Gastroesophageal sphincter (tissue), 4 donors: ENCODE measurements around the gene RIMS4. TPM values are rescaled to one million over a fixed set of nuclear protein-coding genes. Genes with fewer than 3 reads are reported as not detected.

ENCODE experiments used
- ATAC-seq: fragments of 150-250 bp; one replicate; pipeline ENCODE4 v1.9.1; 2016; ENCODE audit warnings: mild to moderate bottlenecking, moderate library complexity
- H3K27ac ChIP-seq, 4 donors: fragments of 200-600 bp; sonication (generic) in 3 of 4; 1 replicate in 3 of 4; 2 replicates in 1 of 4; pipeline ENCODE4 v1.5.1; 2016 to 2019
- H3K27me3 ChIP-seq: fragments of 200-600 bp; sonication (generic); one replicate; pipeline ENCODE4 v1.5.1; 2019
- H3K36me3 ChIP-seq, 2 donors: fragments of 200-600 bp; sonication (generic); one replicate each; pipeline ENCODE4 v1.5.1; 2019; ENCODE audit warnings: control low read depth in 1 of 2
- H3K4me1 ChIP-seq, 3 donors: fragments of 200-600 bp; sonication (generic); 1 replicate in 2 of 3; 2 replicates in 1 of 3; pipeline ENCODE4 v1.5.1; 2016 to 2019; ENCODE audit warnings: control low read depth in 2 of 3
- H3K4me3 ChIP-seq, 2 donors: fragments of 200-600 bp; sonication (generic); one replicate each; pipeline ENCODE4 v1.5.1; 2019; ENCODE audit warnings: mild to moderate bottlenecking in 1 of 2, moderate library complexity in 1 of 2
- H3K9me3 ChIP-seq, 3 donors: fragments of 200-600 bp; sonication (generic); one replicate each; pipeline ENCODE4 v1.5.1; 2017 to 2019; ENCODE audit warnings: control low read depth in 2 of 3
- CTCF ChIP-seq, 4 experiments: fragments of 200-600 bp in 2 of 4; fragments of 450-650 bp in 2 of 4; sonication (generic) in 1 of 4; IDR thresholded peaks; one replicate each; pipeline ENCODE4 v1.5.1; 2017 to 2019; ENCODE audit warnings: antibody characterized with exemption in 4 of 4, mild to moderate bottlenecking in 2 of 4, moderate library complexity in 2 of 4
- EP300 ChIP-seq: sonication (generic); formaldehyde crosslinking; IDR thresholded peaks from one replicate; pipeline ENCODE4 v1.6.1; 2017; ENCODE audit warnings: antibody characterized with exemption, mild to moderate bottlenecking
- POLR2A ChIP-seq, 2 donors: fragments of 450-650 bp; IDR thresholded peaks; one replicate each; pipeline ENCODE4 v1.6.1; 2017; ENCODE audit warnings: antibody characterized with exemption in 2 of 2, mild to moderate bottlenecking in 2 of 2, moderate library complexity in 1 of 2
- POLR2AphosphoS5 ChIP-seq: sonication (generic); formaldehyde crosslinking; IDR thresholded peaks from one replicate; pipeline ENCODE4 v1.6.1; 2017; ENCODE audit warnings: antibody characterized with exemption
- WGBS, 2 donors: methylation state at CpG; one replicate each; pipeline ENCODE4 v1.1.5; 2018; ENCODE audit warnings: low coverage in 1 of 2; 5-methylcytosine and 5-hydroxymethylcytosine counted together
- total RNA-seq, 4 donors: library from RNA; depleted of rRNA; stranded (reverse); fragments of >200 nt; gene quantifications; one replicate each; pipeline ENCODE4 v1.1.0, GENCODE V29; 2016

RIMS4 gene
- total RNA-seq, 4 donors from 2014 or later = 1.2 to 4.6 (median 2.4) TPM

- peaks cover 44% of the 10 kb centered on the region for H3K27me3 ChIP-seq
- peaks cover 0 to 10% (median 0%) of the 10 kb centered on the region in 3 donors for H3K4me1 ChIP-seq
- no peak overlapping the region for H3K27ac ChIP-seq
- WGBS, 2 donors = 96% methylated on average over 4 of the region's 4 CpGs
- H3K9me3 ChIP-seq = no peaks in the 10 kb centered on the region
- ATAC-seq = no peak
- H3K4me3 ChIP-seq = no peak overlapping the region
- no peaks in the 10 kb centered on the region for H3K36me3 ChIP-seq
- TF ChIP-seq EP300 = no peak
- no peak for TF ChIP-seq CTCF (IDR thresholded peaks at IDR 0.05)
- TF ChIP-seq POLR2AphosphoS5 = no peak
- no peak for TF ChIP-seq POLR2A (IDR thresholded peaks at IDR 0.05)
Measured at GRCh38 chr20:44802702-44803101, 7.6 kb downstream of the RIMS4 start.

- no peak overlapping the region for H3K27ac ChIP-seq
- peaks cover 0 to 2% (median 0%) of the 10 kb centered on the region in 3 donors for H3K4me1 ChIP-seq
- H3K4me3 ChIP-seq = no peak overlapping the region
- ATAC-seq = no peak
- peak in 1 of 4 experiments; percentile 23 for TF ChIP-seq CTCF (IDR thresholded peaks at IDR 0.05)
- TF ChIP-seq POLR2A (IDR thresholded peaks at IDR 0.05) = no peak
- no peaks in the 10 kb centered on the region for H3K9me3 ChIP-seq
- 67 to 92% methylated on average over 2 to 7 of the region's 8 CpGs for WGBS, 2 donors
- H3K36me3 ChIP-seq = no peaks in the 10 kb centered on the region
- peaks cover 32% of the 10 kb centered on the region for H3K27me3 ChIP-seq
Measured at GRCh38 chr20:44800391-44801046, 9.8 kb downstream of the RIMS4 start.

- H3K4me1 ChIP-seq = no peaks in the 10 kb centered on the region
- no peaks in the 10 kb centered on the region for H3K9me3 ChIP-seq
- no peak overlapping the region for H3K27ac ChIP-seq
- no peak for ATAC-seq
- WGBS, 2 donors = 57 to 60% methylated on average over 1 of the region's 5 CpGs
- TF ChIP-seq CTCF (IDR thresholded peaks at IDR 0.05) (no peak), EP300 (no peak), POLR2A (IDR thresholded peaks at IDR 0.05) (no peak), POLR2AphosphoS5 (no peak)
- no peaks in the 10 kb centered on the region for H3K36me3 ChIP-seq
- no peak overlapping the region for H3K4me3 ChIP-seq
- peaks cover 32% of the 10 kb centered on the region for H3K27me3 ChIP-seq
Measured at GRCh38 chr20:44799691-44800090, 10.7 kb downstream of the RIMS4 start.

- no peaks in the 10 kb centered on the region for H3K9me3 ChIP-seq
- ATAC-seq = no peak
- no peak overlapping the region for H3K4me3 ChIP-seq
- peaks cover 17% of the 10 kb centered on the region for H3K27me3 ChIP-seq
- no peaks in the 10 kb centered on the region for H3K36me3 ChIP-seq
- H3K27ac ChIP-seq = no peak overlapping the region
- 71 to 89% methylated on average over 1 to 3 of the region's 3 CpGs for WGBS, 2 donors
- H3K4me1 ChIP-seq = no peaks in the 10 kb centered on the region
- TF ChIP-seq POLR2AphosphoS5 = no peak
- no peak for TF ChIP-seq EP300
- TF ChIP-seq POLR2A (IDR thresholded peaks at IDR 0.05) = no peak
- no peak for TF ChIP-seq CTCF (IDR thresholded peaks at IDR 0.05)
Measured at GRCh38 chr20:44796758-44797457, 13.4 kb downstream of the RIMS4 start.

GRCh38 chr20:44796311-44796710 is 14.0 kb downstream of the RIMS4 start:
- Histone ChIP-seq H3K36me3 (no peaks in the 10 kb centered on the region), H3K9me3 (no peaks in the 10 kb centered on the region), H3K27me3 (peaks cover 17% of the 10 kb centered on the region), H3K4me1 (no peaks in the 10 kb centered on the region), H3K27ac (no peak overlapping the region), H3K4me3 (no peak overlapping the region)
- TF ChIP-seq EP300 (no peak), POLR2A (IDR thresholded peaks at IDR 0.05) (no peak), POLR2AphosphoS5 (no peak), CTCF (IDR thresholded peaks at IDR 0.05) (no peak)
- ATAC-seq = no peak
